ENCODE data around the gene PPP4C. TPM values are rescaled to one million over a fixed set of nuclear protein-coding genes. Genes with fewer than 3 reads are reported as not detected.

Gene PPP4C
- total RNA-seq, 2 experiments from 2014 or later, result 125 to 127 TPM

- H3K27ac Mint-ChIP-seq, result peak overlapping the region; percentile 100
- H3K9me3 Mint-ChIP-seq, result no peaks in the 10 kb centered on the region
- peak overlapping the region; percentile 99 for H3K4me3 Mint-ChIP-seq
- DNase-seq, result peak; percentile 49
- H3K36me3 Mint-ChIP-seq, result peaks cover 64% of the 10 kb centered on the region
- peaks cover 32% of the 10 kb centered on the region for H3K4me1 Mint-ChIP-seq
- no peaks in the 10 kb centered on the region for H3K27me3 Mint-ChIP-seq
Observed at GRCh38 chr16:30065943-30066760, 9.6 kb upstream of the PPP4C start.

- Mint-ChIP-seq H3K27me3 (no peaks in the 10 kb centered on the region), H3K9me3 (no peaks in the 10 kb centered on the region), H3K27ac (peak overlapping the region; percentile 100), H3K4me1 (peaks cover 35% of the 10 kb centered on the region), H3K4me3 (peak overlapping the region; percentile 99), H3K36me3 (peaks cover 72% of the 10 kb centered on the region)
- no peak for DNase-seq
Observed at GRCh38 chr16:30066761-30067583, 8.8 kb upstream of the PPP4C start.

- Mint-ChIP-seq H3K36me3 (peaks cover 75% of the 10 kb centered on the region), H3K27ac (peak overlapping the region; percentile 100), H3K4me1 (peaks cover 37% of the 10 kb centered on the region), H3K27me3 (no peaks in the 10 kb centered on the region), H3K9me3 (no peaks in the 10 kb centered on the region), H3K4me3 (peak overlapping the region; percentile 99)
- DNase-seq, result no peak
Observed at GRCh38 chr16:30067584-30067916, 8.2 kb upstream of the PPP4C start.

GRCh38 chr16:30068333-30068732, 7.5 kb upstream of the PPP4C start:
- no peak for DNase-seq
- Mint-ChIP-seq H3K4me1 (peaks cover 37% of the 10 kb centered on the region), H3K36me3 (peaks cover 75% of the 10 kb centered on the region), H3K27me3 (no peaks in the 10 kb centered on the region), H3K27ac (peak overlapping the region; percentile 87), H3K4me3 (peak overlapping the region; percentile 69), H3K9me3 (no peaks in the 10 kb centered on the region)

- Mint-ChIP-seq H3K9me3 (no peaks in the 10 kb centered on the region), H3K27me3 (no peaks in the 10 kb centered on the region), H3K27ac (peak overlapping the region; percentile 87), H3K4me3 (peak overlapping the region; percentile 69), H3K36me3 (peaks cover 79% of the 10 kb centered on the region), H3K4me1 (peaks cover 33% of the 10 kb centered on the region)
- peak; percentile 62 for DNase-seq
Observed at GRCh38 chr16:30068750-30069610, 6.8 kb upstream of the PPP4C start.

- Mint-ChIP-seq H3K4me3 (peak overlapping the region; percentile 18), H3K36me3 (peaks cover 73% of the 10 kb centered on the region)
Observed at GRCh38 chr16:30069611-30070462, 6.0 kb upstream of the PPP4C start.

GRCh38 chr16:30070490-30070889, 5.3 kb upstream of the PPP4C start:
- H3K27me3 Mint-ChIP-seq, result no peaks in the 10 kb centered on the region
- no peaks in the 10 kb centered on the region for H3K9me3 Mint-ChIP-seq
- peaks cover 67% of the 10 kb centered on the region for H3K36me3 Mint-ChIP-seq
- H3K27ac Mint-ChIP-seq, result peak overlapping the region; percentile 71
- no peak overlapping the region for H3K4me3 Mint-ChIP-seq
- H3K4me1 Mint-ChIP-seq, result peaks cover 39% of the 10 kb centered on the region
- no peak for DNase-seq

More at GRCh38 chr16:30069611-30070462, 6.0 kb upstream of the PPP4C start:
- no peaks in the 10 kb centered on the region for H3K9me3 Mint-ChIP-seq
- no peak for DNase-seq
- peak overlapping the region; percentile 87 for H3K27ac Mint-ChIP-seq
- no peaks in the 10 kb centered on the region for H3K27me3 Mint-ChIP-seq
- peaks cover 36% of the 10 kb centered on the region for H3K4me1 Mint-ChIP-seq

GRCh38 chr16:30076276-30076791, 540 bp downstream of the PPP4C start:
- Mint-ChIP-seq H3K4me3 (peak overlapping the region; percentile 93), H3K9me3 (no peaks in the 10 kb centered on the region), H3K36me3 (peaks cover 42% of the 10 kb centered on the region), H3K27me3 (no peaks in the 10 kb centered on the region), H3K4me1 (peaks cover 35% of the 10 kb centered on the region), H3K27ac (peak overlapping the region; percentile 88)
- DNase-seq, result no peak

GRCh38 chr16:30077656-30078055, 1.9 kb downstream of the PPP4C start:
- DNase-seq, result no peak
- peak overlapping the region; percentile 88 for H3K27ac Mint-ChIP-seq
- H3K4me3 Mint-ChIP-seq, result peak overlapping the region; percentile 93
- H3K36me3 Mint-ChIP-seq, result peaks cover 36% of the 10 kb centered on the region
- no peaks in the 10 kb centered on the region for H3K9me3 Mint-ChIP-seq
- H3K4me1 Mint-ChIP-seq, result peaks cover 30% of the 10 kb centered on the region
- no peaks in the 10 kb centered on the region for H3K27me3 Mint-ChIP-seq

GRCh38 chr16:30078744-30079143, 3.0 kb downstream of the PPP4C start:
- H3K27ac Mint-ChIP-seq, result no peak overlapping the region
- H3K27me3 Mint-ChIP-seq, result no peaks in the 10 kb centered on the region
- no peak overlapping the region for H3K4me3 Mint-ChIP-seq
- H3K9me3 Mint-ChIP-seq, result no peaks in the 10 kb centered on the region
- peaks cover 30% of the 10 kb centered on the region for H3K4me1 Mint-ChIP-seq
- no peak for DNase-seq
- peaks cover 40% of the 10 kb centered on the region for H3K36me3 Mint-ChIP-seq

GRCh38 chr16:30079480-30079879, 3.7 kb downstream of the PPP4C start:
- Mint-ChIP-seq H3K27ac (peak overlapping the region; percentile 25), H3K36me3 (peaks cover 40% of the 10 kb centered on the region)

GRCh38 chr16:30082545-30083090, 6.8 kb downstream of the PPP4C start:
- Mint-ChIP-seq H3K27ac (peak overlapping the region; percentile 21), H3K36me3 (peaks cover 36% of the 10 kb centered on the region), H3K4me3 (no peak overlapping the region), H3K4me1 (peaks cover 15% of the 10 kb centered on the region), H3K27me3 (no peaks in the 10 kb centered on the region), H3K9me3 (no peaks in the 10 kb centered on the region)
- DNase-seq, result no peak

More at GRCh38 chr16:30079480-30079879, 3.7 kb downstream of the PPP4C start:
- peaks cover 32% of the 10 kb centered on the region for H3K4me1 Mint-ChIP-seq
- DNase-seq, result no peak
- H3K4me3 Mint-ChIP-seq, result no peak overlapping the region
- no peaks in the 10 kb centered on the region for H3K9me3 Mint-ChIP-seq
- H3K27me3 Mint-ChIP-seq, result no peaks in the 10 kb centered on the region

GRCh38 chr16:30083216-30084055, 7.6 kb downstream of the PPP4C start:
- Mint-ChIP-seq H3K27ac (no peak overlapping the region), H3K36me3 (peaks cover 29% of the 10 kb centered on the region), H3K4me1 (peaks cover 8% of the 10 kb centered on the region), H3K4me3 (no peak overlapping the region), H3K27me3 (no peaks in the 10 kb centered on the region), H3K9me3 (no peaks in the 10 kb centered on the region)
- DNase-seq, result no peak
